AG04449 (cell line): ENCODE measurements around the gene CAMSAP1.

ENCODE experiments used
- CTCF ChIA-PET: fragments of 350-600 bp; formaldehyde crosslinking; extraction: SDS; loops from one replicate; lab custom pipeline; 2021; ENCODE audit warnings: antibody characterized with exemption; lab: Yijun Ruan, JAX
- POLR2A ChIA-PET: fragments of 400-600, 350-600 bp; formaldehyde crosslinking; extraction: SDS; loops from one replicate; lab custom pipeline; 2020; ENCODE audit warnings: antibody characterized with exemption, inconsistent platforms; lab: Yijun Ruan, JAX
- DNase-seq: peaks from one replicate; pipeline ENCODE4 v3.0.0-alpha.2; 2010; ENCODE audit warnings: low read depth, low spot score
- H3K4me3 ChIP-seq: 2 replicates; pipeline ENCODE4 v1.5.1; 2011; ENCODE audit warnings: low read depth, mild to moderate bottlenecking, control low read depth, low read length
- TF ChIP-seq, protein P1 (sequence below): IDR thresholded peaks from one replicate; pipeline ENCODE4 v1.5.1; 2011; ENCODE audit warnings: mild to moderate bottlenecking, moderate library complexity, low read length, control low read depth, inconsistent platforms; ENCODE audit not compliant: insufficient read depth; ENCODE audit errors: missing control alignments

CAMSAP1 gene

DNA sequence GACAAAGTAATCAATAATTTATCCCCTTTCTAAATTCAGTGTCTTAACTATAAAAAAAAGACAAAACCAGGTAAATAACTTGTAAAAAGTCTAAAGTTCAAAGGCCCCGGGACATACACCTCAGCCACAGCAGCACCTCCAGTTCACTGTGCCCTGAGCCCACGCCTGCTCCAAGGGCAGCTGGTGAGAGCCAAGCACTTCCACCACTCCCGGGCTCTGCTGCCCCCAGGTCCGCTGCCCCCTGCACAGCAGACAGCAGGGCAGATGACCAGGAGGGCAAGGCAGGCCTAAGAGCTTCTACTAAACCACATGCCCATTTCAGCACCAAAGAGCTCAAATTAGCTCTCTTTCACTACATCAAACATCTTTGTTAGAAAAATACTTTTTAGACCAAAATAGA, 91.9 kb downstream of the CAMSAP1 start:
- TF ChIP-seq, protein P1, sequence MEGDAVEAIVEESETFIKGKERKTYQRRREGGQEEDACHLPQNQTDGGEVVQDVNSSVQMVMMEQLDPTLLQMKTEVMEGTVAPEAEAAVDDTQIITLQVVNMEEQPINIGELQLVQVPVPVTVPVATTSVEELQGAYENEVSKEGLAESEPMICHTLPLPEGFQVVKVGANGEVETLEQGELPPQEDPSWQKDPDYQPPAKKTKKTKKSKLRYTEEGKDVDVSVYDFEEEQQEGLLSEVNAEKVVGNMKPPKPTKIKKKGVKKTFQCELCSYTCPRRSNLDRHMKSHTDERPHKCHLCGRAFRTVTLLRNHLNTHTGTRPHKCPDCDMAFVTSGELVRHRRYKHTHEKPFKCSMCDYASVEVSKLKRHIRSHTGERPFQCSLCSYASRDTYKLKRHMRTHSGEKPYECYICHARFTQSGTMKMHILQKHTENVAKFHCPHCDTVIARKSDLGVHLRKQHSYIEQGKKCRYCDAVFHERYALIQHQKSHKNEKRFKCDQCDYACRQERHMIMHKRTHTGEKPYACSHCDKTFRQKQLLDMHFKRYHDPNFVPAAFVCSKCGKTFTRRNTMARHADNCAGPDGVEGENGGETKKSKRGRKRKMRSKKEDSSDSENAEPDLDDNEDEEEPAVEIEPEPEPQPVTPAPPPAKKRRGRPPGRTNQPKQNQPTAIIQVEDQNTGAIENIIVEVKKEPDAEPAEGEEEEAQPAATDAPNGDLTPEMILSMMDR = no peak
- DNase-seq = no peak
- ChIA-PET CTCF (interaction anchor here (1.1 to 1.9 kb wide), 2 partner anchors 10 to 18 kb away, joined by 3 to 6 read pairs; no protein-coding TSS in a partner anchor), POLR2A (interaction anchor here (0.8 kb wide), 1 partner anchor 18 kb away, joined by 4 read pairs; no protein-coding TSS in a partner anchor)
- no peak overlapping the region for H3K4me3 ChIP-seq

DNA sequence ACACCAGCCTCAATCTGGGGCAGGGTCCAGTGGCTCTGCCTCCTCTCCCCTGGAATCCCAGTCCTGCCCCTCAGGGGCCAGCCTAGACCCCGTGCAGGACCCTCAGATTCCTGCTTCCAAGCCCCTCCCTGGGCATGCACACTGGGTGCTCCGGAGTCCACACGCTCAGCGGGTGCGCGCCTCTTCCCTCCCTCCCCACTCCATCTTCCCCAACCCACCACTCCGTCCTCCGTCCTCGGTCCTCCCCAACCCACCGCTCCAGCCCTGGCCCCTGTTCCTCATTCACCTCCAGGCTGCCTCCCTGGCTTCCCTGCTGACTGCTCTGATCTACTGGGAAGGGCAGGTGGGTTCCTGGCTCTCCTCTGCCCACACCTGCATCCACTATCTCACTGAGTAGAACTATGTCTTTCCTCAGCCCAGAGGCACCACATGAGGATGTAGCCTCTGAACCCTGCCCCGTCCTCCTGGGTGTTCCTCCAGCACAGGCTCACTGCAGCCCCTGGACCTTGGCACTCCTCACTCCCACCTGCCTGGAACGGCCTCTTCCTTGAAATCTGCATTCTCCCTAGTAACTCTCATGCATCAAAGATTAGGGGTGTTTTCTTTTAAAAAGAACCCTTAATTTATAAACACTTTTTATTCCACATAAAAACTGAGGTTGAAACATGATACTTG, 92.8 kb downstream of the CAMSAP1 start:
- CTCF ChIA-PET = interaction anchor here (1.1 to 1.9 kb wide), 2 partner anchors 10 to 17 kb away, joined by 3 to 6 read pairs; no protein-coding TSS in a partner anchor
- TF ChIP-seq, protein P1 = no peak
- H3K4me3 ChIP-seq = no peak overlapping the region
- POLR2A ChIA-PET = interaction anchor here (0.8 kb wide), 1 partner anchor 17 kb away, joined by 4 read pairs; no protein-coding TSS in a partner anchor
- DNase-seq = no peak

GRCh38 chr9:135813671-135814290, 93.6 kb downstream of the CAMSAP1 start:
- H3K4me3 ChIP-seq = no peak overlapping the region
- TF ChIP-seq, protein P1 = no peak
- no peak for DNase-seq
- ChIA-PET POLR2A (no interaction called here), CTCF (no interaction called here)

DNA sequence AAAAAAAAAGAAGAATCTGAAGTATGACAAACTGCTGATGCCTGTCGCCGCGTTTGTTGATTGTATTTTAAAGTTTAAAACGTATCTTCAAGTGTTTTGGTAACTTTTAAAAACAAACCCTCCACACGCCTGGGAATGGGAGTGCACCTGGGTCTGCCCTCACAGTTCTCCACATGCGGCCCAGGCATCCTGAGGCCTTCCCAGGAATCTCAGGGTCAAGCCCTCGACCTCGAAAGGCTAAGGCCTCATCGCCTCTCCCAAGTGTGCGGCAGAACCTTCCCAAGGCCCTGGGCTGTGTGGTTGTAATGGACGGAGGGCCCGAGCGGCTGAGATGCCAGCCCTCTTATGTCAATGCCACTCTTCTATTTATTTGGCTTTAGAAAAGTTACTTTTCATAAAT, 94.4 kb downstream of the CAMSAP1 start:
- no peak for DNase-seq
- CTCF ChIA-PET = interaction anchor here (2.5 kb wide), 1 partner anchor 15 kb away, joined by 9 read pairs; no protein-coding TSS in a partner anchor
- TF ChIP-seq, protein P1 = no peak
- H3K4me3 ChIP-seq = no peak overlapping the region
- POLR2A ChIA-PET = no interaction called here

DNA sequence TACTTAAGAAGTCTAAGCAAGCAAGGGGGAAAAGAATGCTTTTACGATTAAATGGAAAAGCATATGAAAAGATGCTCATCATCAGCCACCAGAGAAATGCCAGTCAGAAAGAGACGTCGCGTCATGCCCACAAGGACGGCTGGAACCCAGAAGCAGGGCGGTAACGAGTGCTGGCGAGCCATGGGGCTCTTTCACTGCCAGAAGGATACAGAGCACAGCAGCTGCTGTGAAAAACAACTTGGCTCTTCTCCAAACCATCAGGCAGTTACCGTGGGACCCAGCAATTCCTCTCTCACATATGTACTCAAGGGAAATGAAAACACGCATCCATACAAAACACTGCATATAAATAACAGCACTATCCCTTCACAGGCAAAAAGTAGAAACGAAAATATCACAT, 95.5 kb downstream of the CAMSAP1 start:
- POLR2A ChIA-PET = no interaction called here
- no peak for DNase-seq
- TF ChIP-seq, protein P1 = no peak
- H3K4me3 ChIP-seq = no peak overlapping the region
- CTCF ChIA-PET = interaction anchor here (2.5 kb wide), 1 partner anchor 14 kb away, joined by 9 read pairs; no protein-coding TSS in a partner anchor
